Gastroesophageal sphincter (tissue), 4 donors: Measurements from ENCODE around the gene JADE1. TPM values are rescaled to one million over a fixed set of nuclear protein-coding genes. Genes with fewer than 3 reads are reported as not detected.

Experiments used
- ATAC-seq: fragments of 150-250 bp; one replicate; pipeline ENCODE4 v1.9.1; 2016; ENCODE audit warnings: mild to moderate bottlenecking, moderate library complexity
- H3K27ac ChIP-seq, 4 donors: fragments of 200-600 bp; sonication (generic) in 3 of 4; 1 replicate in 3 of 4; 2 replicates in 1 of 4; pipeline ENCODE4 v1.5.1; 2016 to 2019
- H3K27me3 ChIP-seq: fragments of 200-600 bp; sonication (generic); one replicate; pipeline ENCODE4 v1.5.1; 2019
- H3K36me3 ChIP-seq, 2 donors: fragments of 200-600 bp; sonication (generic); one replicate each; pipeline ENCODE4 v1.5.1; 2019; ENCODE audit warnings: control low read depth in 1 of 2
- H3K4me1 ChIP-seq, 3 donors: fragments of 200-600 bp; sonication (generic); 1 replicate in 2 of 3; 2 replicates in 1 of 3; pipeline ENCODE4 v1.5.1; 2016 to 2019; ENCODE audit warnings: control low read depth in 2 of 3
- H3K4me3 ChIP-seq, 2 donors: fragments of 200-600 bp; sonication (generic); one replicate each; pipeline ENCODE4 v1.5.1; 2019; ENCODE audit warnings: mild to moderate bottlenecking in 1 of 2, moderate library complexity in 1 of 2
- H3K9me3 ChIP-seq, 3 donors: fragments of 200-600 bp; sonication (generic); one replicate each; pipeline ENCODE4 v1.5.1; 2017 to 2019; ENCODE audit warnings: control low read depth in 2 of 3
- CTCF ChIP-seq, 4 experiments: fragments of 200-600 bp in 2 of 4; fragments of 450-650 bp in 2 of 4; sonication (generic) in 1 of 4; IDR thresholded peaks; one replicate each; pipeline ENCODE4 v1.5.1; 2017 to 2019; ENCODE audit warnings: antibody characterized with exemption in 4 of 4, mild to moderate bottlenecking in 2 of 4, moderate library complexity in 2 of 4
- EP300 ChIP-seq: sonication (generic); formaldehyde crosslinking; IDR thresholded peaks from one replicate; pipeline ENCODE4 v1.6.1; 2017; ENCODE audit warnings: antibody characterized with exemption, mild to moderate bottlenecking
- POLR2A ChIP-seq, 2 donors: fragments of 450-650 bp; IDR thresholded peaks; one replicate each; pipeline ENCODE4 v1.6.1; 2017; ENCODE audit warnings: antibody characterized with exemption in 2 of 2, mild to moderate bottlenecking in 2 of 2, moderate library complexity in 1 of 2
- POLR2AphosphoS5 ChIP-seq: sonication (generic); formaldehyde crosslinking; IDR thresholded peaks from one replicate; pipeline ENCODE4 v1.6.1; 2017; ENCODE audit warnings: antibody characterized with exemption
- WGBS, 2 donors: methylation state at CpG; one replicate each; pipeline ENCODE4 v1.1.5; 2018; ENCODE audit warnings: low coverage in 1 of 2; 5-methylcytosine and 5-hydroxymethylcytosine counted together
- total RNA-seq, 4 donors: library from RNA; depleted of rRNA; stranded (reverse); fragments of >200 nt; gene quantifications; one replicate each; pipeline ENCODE4 v1.1.0, GENCODE V29; 2016

JADE1 gene
- total RNA-seq, 4 donors from 2014 or later, result 45.5 to 112 (median 63.5) TPM

DNA sequence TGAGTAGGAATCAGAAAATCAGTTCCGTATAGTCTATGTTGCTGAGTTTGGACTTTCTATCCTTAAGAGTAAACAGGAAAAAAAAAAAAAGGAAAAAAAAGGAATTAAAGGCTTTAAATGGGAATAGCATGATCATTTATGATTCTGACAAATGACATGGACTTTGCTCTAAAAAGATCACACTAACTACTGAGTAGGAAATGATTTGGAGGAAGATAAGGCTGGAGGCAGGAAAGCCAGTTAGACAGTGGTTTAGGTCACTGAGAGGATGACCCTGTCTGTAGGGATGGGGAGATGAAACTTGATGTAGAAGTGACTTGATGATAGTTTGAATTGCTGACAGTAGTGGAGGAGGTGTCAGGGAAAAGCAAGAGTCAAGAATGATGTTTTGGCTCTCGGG lies 9.2 kb upstream of the JADE1 start:
- TF ChIP-seq POLR2AphosphoS5 (no peak), CTCF (IDR thresholded peaks at IDR 0.05) (no peak), POLR2A (IDR thresholded peaks at IDR 0.05) (no peak), EP300 (no peak)
- Histone ChIP-seq H3K36me3 (no peaks in the 10 kb centered on the region), H3K27ac (no peak overlapping the region), H3K4me3 (no peak overlapping the region), H3K27me3 (no peaks in the 10 kb centered on the region), H3K9me3 (no peaks in the 10 kb centered on the region), H3K4me1 (no peaks in the 10 kb centered on the region)
- WGBS, 2 donors, result 83% methylated on average over 1 to 2 of the region's 2 CpGs
- ATAC-seq, result no peak

DNA sequence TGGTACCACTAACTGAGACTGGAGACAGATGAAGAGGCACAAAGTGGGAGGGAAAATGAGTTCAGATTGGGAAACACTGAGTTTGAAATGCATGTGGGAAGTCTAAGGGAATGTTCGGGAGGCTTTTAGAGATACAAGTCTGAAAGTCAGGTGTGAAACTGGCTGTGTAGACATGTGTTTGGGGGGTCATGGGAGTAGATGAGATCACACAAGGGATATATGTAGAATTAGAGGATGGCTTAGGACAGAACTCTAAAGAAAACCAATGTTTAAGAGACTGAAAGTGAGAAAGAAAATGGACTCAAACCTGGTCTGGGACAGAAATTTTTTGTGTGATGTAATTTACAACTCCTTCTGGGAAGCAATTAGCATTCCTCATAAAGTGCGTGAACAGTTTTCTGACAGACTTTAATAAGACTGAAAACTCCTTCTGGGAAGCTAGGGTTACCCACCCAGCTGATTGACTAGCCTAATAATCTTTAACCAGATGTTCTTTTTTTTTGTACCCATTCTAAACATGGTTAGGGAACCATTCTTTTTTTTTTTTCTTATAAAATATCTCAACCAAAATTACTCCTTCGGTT lies 8.7 kb upstream of the JADE1 start:
- 69 to 73% methylated on average over 1 to 3 of the region's 3 CpGs for whole genome bisulfite sequencing, 2 donors
- H3K36me3 ChIP-seq, result no peaks in the 10 kb centered on the region
- no peaks in the 10 kb centered on the region for H3K9me3 ChIP-seq
- H3K4me1 ChIP-seq, result no peaks in the 10 kb centered on the region
- ATAC-seq, result no peak
- no peaks in the 10 kb centered on the region for H3K27me3 ChIP-seq
- no peak overlapping the region for H3K27ac ChIP-seq
- TF ChIP-seq CTCF (IDR thresholded peaks at IDR 0.05) (no peak), POLR2AphosphoS5 (no peak)
- H3K4me3 ChIP-seq, result no peak overlapping the region

DNA sequence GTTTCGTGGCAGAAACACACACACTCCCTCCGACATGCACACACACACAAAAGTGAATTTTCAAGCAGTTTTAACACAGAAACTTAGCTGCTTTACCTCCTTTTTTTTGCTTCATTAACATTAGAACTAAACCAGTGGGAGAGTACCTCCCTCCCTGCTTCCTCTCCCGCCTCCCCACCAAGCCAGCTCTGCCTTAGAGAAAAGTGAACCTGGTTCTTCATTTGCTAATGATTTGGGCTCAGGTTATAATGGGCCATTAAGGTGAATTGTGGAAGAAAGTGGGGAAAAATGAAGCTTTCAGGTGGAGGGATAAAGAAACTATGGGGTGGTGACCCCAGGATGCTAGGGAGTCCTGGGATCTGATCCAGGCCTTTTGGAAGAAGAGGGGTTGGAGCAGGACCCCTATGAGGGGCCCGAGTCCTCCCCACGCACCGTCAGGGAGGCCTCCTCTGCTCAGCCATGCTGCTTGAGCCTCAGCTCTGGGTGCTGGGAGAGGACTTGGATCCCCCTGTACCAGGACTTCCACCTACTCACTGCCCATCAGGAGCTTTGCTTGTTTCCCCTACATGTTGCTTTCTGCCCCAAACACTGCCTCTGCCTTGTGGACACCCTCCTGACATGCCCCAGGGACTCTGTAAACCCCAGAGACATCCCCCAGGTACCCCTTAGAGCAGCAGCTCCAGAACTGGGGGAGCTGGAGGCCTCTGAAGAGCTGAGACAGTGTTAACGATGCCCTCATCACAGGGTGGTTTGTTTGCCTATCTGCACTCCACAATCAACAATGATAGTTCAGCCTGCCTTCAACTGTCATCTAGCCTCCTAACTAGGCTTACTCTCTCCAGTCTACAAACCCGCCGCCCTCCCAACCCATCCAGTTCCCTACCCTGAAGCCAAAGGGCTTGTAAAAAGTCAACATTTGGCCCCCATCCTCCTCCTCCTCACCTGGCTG lies 6.5 kb upstream of the JADE1 start:
- Histone ChIP-seq H3K4me3 (no peak overlapping the region), H3K9me3 (no peaks in the 10 kb centered on the region), H3K36me3 (no peaks in the 10 kb centered on the region), H3K27ac (no peak overlapping the region), H3K27me3 (no peaks in the 10 kb centered on the region), H3K4me1 (no peaks in the 10 kb centered on the region)
- no peak for ATAC-seq
- TF ChIP-seq EP300 (no peak), POLR2A (IDR thresholded peaks at IDR 0.05) (no peak), CTCF (IDR thresholded peaks at IDR 0.05) (no peak), POLR2AphosphoS5 (no peak)
- 82 to 88% methylated on average over 3 to 9 of the region's 9 CpGs for WGBS, 2 donors

GRCh38 chr4:128803783-128804182 lies 5.7 kb upstream of the JADE1 start:
- no peak for ATAC-seq
- TF ChIP-seq CTCF (IDR thresholded peaks at IDR 0.05) (no peak), POLR2AphosphoS5 (no peak), POLR2A (IDR thresholded peaks at IDR 0.05) (no peak), EP300 (no peak)
- H3K36me3 ChIP-seq, result no peaks in the 10 kb centered on the region
- H3K27me3 ChIP-seq, result no peaks in the 10 kb centered on the region
- H3K4me3 ChIP-seq, result no peak overlapping the region
- no peak overlapping the region for H3K27ac ChIP-seq
- 72 to 94% methylated on average over 2 of the region's 2 CpGs for WGBS, 2 donors
- no peaks in the 10 kb centered on the region for H3K9me3 ChIP-seq
- H3K4me1 ChIP-seq, result peaks cover 0 to 3% (median 0%) of the 10 kb centered on the region in 3 donors
